Left ventricle myocardium inferior (tissue), 1 donor: Measurements from ENCODE around the gene CD46. TPM values are rescaled to one million over a fixed set of nuclear protein-coding genes. Genes with fewer than 3 reads are reported as not detected.
"Not testable (repeated sequence)": the region's sequence is repeated elsewhere in the genome, so short reads cannot be mapped to it uniquely, and the experiment has no call there.

Source experiments
- DNase-seq: peaks from one replicate; pipeline ENCODE4 v3.0.0-alpha.2; 2020
- H3K27ac ChIP-seq: fragments of 200-600 bp; replicated peaks from 2 replicates; pipeline ENCODE4 v1.8.0; 2021
- H3K27me3 ChIP-seq: fragments of 200-600 bp; 2 replicates; pipeline ENCODE4 v1.8.0; 2021; ENCODE audit warnings: low read depth
- H3K36me3 ChIP-seq: fragments of 200-600 bp; 2 replicates; pipeline ENCODE4 v1.8.0; 2021
- H3K4me1 ChIP-seq: fragments of 200-600 bp; 2 replicates; pipeline ENCODE4 v1.8.0; 2021
- H3K4me3 ChIP-seq: fragments of 200-600 bp; 2 replicates; pipeline ENCODE4 v1.8.0; 2021; ENCODE audit warnings: mild to moderate bottlenecking, moderate library complexity
- H3K9me3 ChIP-seq: fragments of 200-600 bp; replicated peaks from 2 replicates; pipeline ENCODE4 v1.8.0; 2021
- CTCF ChIP-seq: fragments of 200-600 bp; IDR thresholded peaks from 2 replicates; pipeline ENCODE4 v1.8.0; 2021; ENCODE audit warnings: antibody characterized with exemption, mild to moderate bottlenecking, borderline replicate concordance
- intact Hi-C: fragments of 100-400 bp; cut with micrococcal nuclease; formaldehyde crosslinking; loops from one replicate; pipeline ENCODE4 v1.11.0; 2022
- total RNA-seq: library from RNA; stranded (reverse); fragmentation: NEBNext Ultra II Directional; extraction: Animal tissue kit (Norgen Biotek cat#: 25700); gene quantifications from one replicate; pipeline ENCODE4 v1.2.1, GENCODE V29; 2021
- donor health status: DM: no; HTN: yes; CAD: no; lungs with severe emphysema.

The CD46 gene
- total RNA-seq, 1 donor from 2014 or later, result 105 TPM

- no peak overlapping the region for H3K27ac ChIP-seq
Measured at GRCh38 chr1:207755846-207756693, 4.2 kb downstream of the CD46 start.

GRCh38 chr1:207762622-207763021 is 10.8 kb downstream of the CD46 start:
- Histone ChIP-seq H3K9me3 (no peaks in the 10 kb centered on the region), H3K27ac (no peak overlapping the region), H3K4me1 (peaks cover 14% of the 10 kb centered on the region), H3K4me3 (no peak overlapping the region), H3K27me3 (no peaks in the 10 kb centered on the region), H3K36me3 (peaks cover 88% of the 10 kb centered on the region)
- intact Hi-C loops, result no loop called here
- TF ChIP-seq CTCF, result no peak
- no peak for DNase-seq

More at GRCh38 chr1:207755846-207756693, 4.2 kb downstream of the CD46 start:
- intact Hi-C loops, result no loop called here
- peaks cover 66% of the 10 kb centered on the region for H3K4me1 ChIP-seq
- TF ChIP-seq CTCF, result no peak
- H3K27me3 ChIP-seq, result no peaks in the 10 kb centered on the region
- H3K36me3 ChIP-seq, result peaks cover 41% of the 10 kb centered on the region
- DNase-seq, result no peak
- no peak overlapping the region for H3K4me3 ChIP-seq
- H3K9me3 ChIP-seq, result no peaks in the 10 kb centered on the region

GRCh38 chr1:207763091-207763490 is 11.2 kb downstream of the CD46 start:
- Histone ChIP-seq H3K4me1 (peaks cover 11% of the 10 kb centered on the region), H3K27ac (no peak overlapping the region), H3K36me3 (peaks cover 88% of the 10 kb centered on the region), H3K9me3 (no peaks in the 10 kb centered on the region), H3K27me3 (no peaks in the 10 kb centered on the region), H3K4me3 (no peak overlapping the region)
- TF ChIP-seq CTCF, result no peak
- no peak for DNase-seq
- intact Hi-C loops, result no loop called here

- Histone ChIP-seq H3K4me1 (peaks cover 3% of the 10 kb centered on the region), H3K27ac (no peak overlapping the region), H3K27me3 (no peaks in the 10 kb centered on the region), H3K36me3 (peaks cover 88% of the 10 kb centered on the region), H3K9me3 (no peaks in the 10 kb centered on the region), H3K4me3 (no peak overlapping the region)
- intact Hi-C loops, result no loop called here
- DNase-seq, result no peak
- TF ChIP-seq CTCF, result no peak
Measured at GRCh38 chr1:207763972-207764371, 12.1 kb downstream of the CD46 start.

- no peaks in the 10 kb centered on the region for H3K27me3 ChIP-seq
- TF ChIP-seq CTCF, result no peak
- peaks cover 14% of the 10 kb centered on the region for H3K9me3 ChIP-seq
- no peak overlapping the region for H3K4me3 ChIP-seq
- H3K27ac ChIP-seq, result no peak overlapping the region
- no peaks in the 10 kb centered on the region for H3K4me1 ChIP-seq
- intact Hi-C loops, result no loop called here
- no peak for DNase-seq
- peaks cover 80% of the 10 kb centered on the region for H3K36me3 ChIP-seq
Measured at GRCh38 chr1:207766569-207766968, 14.7 kb downstream of the CD46 start.

GRCh38 chr1:207770514-207770913 is 18.7 kb downstream of the CD46 start:
- intact Hi-C loops, H3K4me3 ChIP-seq, H3K4me1 ChIP-seq, H3K27me3 ChIP-seq, H3K27ac ChIP-seq, DNase-seq: not testable (repeated sequence)
- Histone ChIP-seq H3K36me3 (peaks cover 64% of the 10 kb centered on the region), H3K9me3 (peaks cover 23% of the 10 kb centered on the region)

- H3K9me3 ChIP-seq, result peaks cover 29% of the 10 kb centered on the region
Measured at GRCh38 chr1:207776045-207776444, 24.2 kb downstream of the CD46 start.

GRCh38 chr1:207777412-207777811 is 25.6 kb downstream of the CD46 start:
- DNase-seq, H3K27me3 ChIP-seq, H3K27ac ChIP-seq, H3K4me1 ChIP-seq, intact Hi-C loops, H3K4me3 ChIP-seq: not testable (repeated sequence)
- H3K9me3 ChIP-seq, result peaks cover 19% of the 10 kb centered on the region
- H3K36me3 ChIP-seq, result peaks cover 51% of the 10 kb centered on the region

More at GRCh38 chr1:207776045-207776444, 24.2 kb downstream of the CD46 start:
- H3K4me1 ChIP-seq, H3K27me3 ChIP-seq, intact Hi-C loops, H3K27ac ChIP-seq, H3K4me3 ChIP-seq, DNase-seq: not testable (repeated sequence)
- peaks cover 63% of the 10 kb centered on the region for H3K36me3 ChIP-seq
